HUES48 (cell line): Measurements from ENCODE around the gene TATDN3.
"Not testable (repeated sequence)": the region's sequence is repeated elsewhere in the genome, so short reads cannot be mapped to it uniquely, and the experiment has no call there.

Experiments
- H3K27ac ChIP-seq: one replicate; pipeline ENCODE4 v1.7.0; 2013; ENCODE audit warnings: low read depth, low read length, inconsistent platforms
- H3K27me3 ChIP-seq: 2 replicates; pipeline ENCODE4 v1.6.1; 2013; ENCODE audit warnings: mild to moderate bottlenecking, low read length; ENCODE audit not compliant: control insufficient read depth, insufficient read depth
- H3K36me3 ChIP-seq: 2 replicates; pipeline ENCODE4 v1.6.1; 2013; ENCODE audit warnings: low read length; ENCODE audit not compliant: control insufficient read depth, insufficient read depth
- H3K4me1 ChIP-seq: 2 replicates; pipeline ENCODE4 v1.6.1; 2013; ENCODE audit warnings: mild to moderate bottlenecking, low read length; ENCODE audit not compliant: control insufficient read depth, insufficient read depth
- H3K4me3 ChIP-seq: 2 replicates; pipeline ENCODE4 v1.5.1; 2013; ENCODE audit warnings: mild to moderate bottlenecking, low read depth, low read length
- H3K9ac ChIP-seq: 2 replicates; pipeline ENCODE4 v1.6.1; 2013; ENCODE audit warnings: mild to moderate bottlenecking, low read depth, low read length, moderate library complexity
- H3K9me3 ChIP-seq: 2 replicates; pipeline ENCODE4 v1.6.1; 2013; ENCODE audit warnings: low read length; ENCODE audit not compliant: control insufficient read depth, insufficient read depth

Gene TATDN3

DNA sequence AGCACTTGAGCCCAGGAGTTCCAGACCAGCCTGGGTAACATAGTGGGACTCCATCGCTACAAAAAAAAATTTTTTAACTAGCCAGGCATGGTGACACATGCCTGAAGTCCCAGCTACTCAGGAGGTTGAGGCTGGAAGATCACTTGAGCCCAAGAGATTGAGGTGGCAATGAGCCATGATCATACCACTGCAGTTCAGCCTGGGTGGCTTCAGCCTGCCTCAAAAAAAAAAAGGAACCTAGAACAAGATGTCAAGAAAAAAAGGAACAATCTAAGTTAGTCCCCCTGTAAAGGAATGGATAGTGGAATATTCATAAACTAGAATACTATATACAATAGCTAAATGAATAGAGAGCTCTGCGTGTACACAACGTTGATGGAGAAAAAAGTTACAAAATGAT lies 14.5 kb upstream of the TATDN3 start:
- Histone ChIP-seq H3K4me3 (no peak overlapping the region), H3K4me1 (no peaks in the 10 kb centered on the region)

DNA sequence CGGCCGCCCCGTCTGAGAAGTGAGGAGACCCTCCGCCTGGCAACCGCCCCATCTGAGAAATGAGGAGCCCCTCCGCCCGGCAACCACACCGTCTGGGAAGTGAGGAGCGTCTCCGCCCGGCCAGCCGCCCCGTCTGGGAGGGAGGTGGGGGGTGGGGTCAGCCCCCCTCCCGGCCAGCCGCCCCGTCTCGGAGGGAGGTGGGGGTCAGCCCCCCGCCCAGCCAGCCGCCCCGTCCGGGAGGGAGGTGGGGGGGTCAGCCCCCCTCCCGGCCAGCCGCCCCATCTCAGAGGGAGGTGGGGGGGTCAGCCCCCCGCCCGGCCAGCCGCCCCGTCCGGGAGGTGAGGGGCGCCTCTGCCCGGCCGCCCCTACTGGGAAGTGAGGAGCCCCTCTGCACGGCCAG lies 12.6 kb upstream of the TATDN3 start:
- not testable (repeated sequence) for H3K9ac ChIP-seq, H3K4me1 ChIP-seq, H3K4me3 ChIP-seq, H3K27ac ChIP-seq, H3K27me3 ChIP-seq
- Histone ChIP-seq H3K9me3 (peaks cover 13% of the 10 kb centered on the region), H3K36me3 (peaks cover 63% of the 10 kb centered on the region)

More for the DNA sequence above, 14.5 kb upstream of the TATDN3 start:
- Histone ChIP-seq H3K27ac (no peak overlapping the region), H3K27me3 (no peaks in the 10 kb centered on the region), H3K9ac (no peak overlapping the region), H3K36me3 (peaks cover 47% of the 10 kb centered on the region), H3K9me3 (peaks cover 13% of the 10 kb centered on the region)

DNA sequence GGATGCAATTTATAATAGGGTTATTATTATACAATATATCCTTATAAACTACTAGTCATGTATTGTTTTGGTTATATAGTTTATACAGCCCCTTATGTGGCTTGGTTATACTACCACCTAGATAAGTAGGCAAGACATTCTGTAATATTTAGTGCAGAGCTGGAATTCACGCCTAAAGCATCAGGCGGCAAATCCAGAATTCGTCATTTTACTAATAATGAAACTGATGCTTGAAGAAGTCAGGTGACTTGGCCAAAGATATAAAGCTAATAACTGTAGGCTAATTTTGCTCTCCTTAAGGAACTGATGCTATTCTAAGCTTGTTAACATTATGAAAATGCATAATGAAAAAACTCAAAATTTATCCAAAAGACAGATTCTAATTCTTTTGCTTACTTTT lies 10.9 kb upstream of the TATDN3 start:
- Histone ChIP-seq H3K9ac (no peak overlapping the region), H3K4me3 (no peak overlapping the region), H3K9me3 (peaks cover 13% of the 10 kb centered on the region), H3K27me3 (no peaks in the 10 kb centered on the region), H3K4me1 (no peaks in the 10 kb centered on the region), H3K36me3 (peaks cover 65% of the 10 kb centered on the region), H3K27ac (no peak overlapping the region)

DNA sequence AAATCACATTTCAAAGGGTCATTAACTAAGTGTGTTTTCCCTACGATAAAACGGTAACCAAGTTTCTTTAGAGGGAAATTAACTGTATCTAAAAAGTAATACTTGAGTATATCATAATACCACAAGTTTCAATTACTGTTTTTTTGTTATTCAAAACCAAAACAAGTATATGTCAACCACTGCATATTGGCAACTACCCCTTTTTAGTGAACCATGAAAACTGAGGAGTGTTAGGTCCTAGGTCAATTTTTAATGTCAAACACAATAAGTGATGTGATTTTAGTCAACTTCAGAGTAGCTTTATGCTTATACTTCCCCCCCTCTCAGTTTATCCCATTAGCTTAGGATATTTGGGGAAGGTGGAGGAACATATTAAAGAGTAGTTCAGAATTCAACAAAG lies 10.5 kb upstream of the TATDN3 start:
- Histone ChIP-seq H3K27ac (no peak overlapping the region), H3K27me3 (no peaks in the 10 kb centered on the region), H3K9ac (no peak overlapping the region), H3K4me3 (no peak overlapping the region), H3K36me3 (peaks cover 70% of the 10 kb centered on the region), H3K9me3 (peaks cover 13% of the 10 kb centered on the region), H3K4me1 (no peaks in the 10 kb centered on the region)

DNA sequence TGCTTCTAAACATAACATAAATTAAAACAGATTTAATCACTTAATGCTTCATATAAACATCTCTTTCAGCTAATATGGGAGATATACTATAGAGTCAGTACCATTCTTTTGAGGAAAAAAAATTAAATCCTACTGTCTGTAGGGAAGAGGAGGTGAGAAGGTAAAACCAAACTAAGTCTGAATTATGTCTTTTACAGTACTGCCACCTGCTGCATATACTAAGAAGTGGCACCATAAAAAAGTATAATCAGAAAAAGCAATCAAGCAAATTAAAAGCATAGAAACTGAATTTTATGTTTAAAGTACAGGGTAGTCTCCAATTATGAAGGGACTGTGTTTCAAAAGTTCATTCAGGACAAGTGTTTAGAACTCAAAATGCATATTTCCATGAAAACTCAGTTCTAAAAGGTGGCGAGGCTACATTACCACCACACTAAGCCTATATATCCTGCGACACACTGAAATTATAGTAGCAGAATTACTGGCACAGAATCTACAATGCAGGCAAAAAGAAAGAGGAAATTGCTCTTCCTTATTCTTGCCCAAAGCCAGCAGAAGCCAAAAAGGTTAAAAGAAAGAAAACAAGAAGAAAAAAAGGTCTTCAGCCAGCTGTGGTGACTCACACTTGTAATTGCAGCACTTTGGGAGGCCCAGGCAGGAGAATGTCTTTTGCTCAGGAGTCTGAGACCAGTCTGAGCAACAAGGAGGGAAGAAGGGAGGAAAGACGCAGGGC lies 9.1 kb upstream of the TATDN3 start:
- Histone ChIP-seq H3K9me3 (peaks cover 13% of the 10 kb centered on the region), H3K4me1 (no peaks in the 10 kb centered on the region), H3K27me3 (no peaks in the 10 kb centered on the region), H3K4me3 (no peak overlapping the region), H3K27ac (no peak overlapping the region), H3K9ac (no peak overlapping the region), H3K36me3 (peaks cover 78% of the 10 kb centered on the region)

DNA sequence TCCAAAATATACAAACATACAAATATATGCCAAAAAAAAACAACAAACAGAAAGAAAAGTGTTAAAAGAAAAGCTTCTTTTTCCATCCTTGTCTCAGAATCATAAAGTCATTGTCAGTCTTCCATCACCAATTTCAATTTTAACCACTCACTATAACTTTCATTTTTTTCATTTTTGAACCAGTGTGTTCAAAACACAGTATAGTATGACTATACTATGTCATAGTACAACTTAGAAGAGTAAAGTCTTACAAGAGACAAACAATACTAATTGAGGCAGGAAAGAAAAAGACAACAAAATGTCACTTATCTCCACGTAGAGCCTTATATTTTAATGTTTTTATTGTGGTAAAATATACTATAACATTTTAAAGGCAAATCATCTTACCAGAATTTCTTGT lies 7.7 kb upstream of the TATDN3 start:
- Histone ChIP-seq H3K4me3 (no peak overlapping the region), H3K27ac (no peak overlapping the region), H3K36me3 (peaks cover 71% of the 10 kb centered on the region), H3K27me3 (no peaks in the 10 kb centered on the region), H3K4me1 (no peaks in the 10 kb centered on the region), H3K9ac (no peak overlapping the region), H3K9me3 (peaks cover 13% of the 10 kb centered on the region)

DNA sequence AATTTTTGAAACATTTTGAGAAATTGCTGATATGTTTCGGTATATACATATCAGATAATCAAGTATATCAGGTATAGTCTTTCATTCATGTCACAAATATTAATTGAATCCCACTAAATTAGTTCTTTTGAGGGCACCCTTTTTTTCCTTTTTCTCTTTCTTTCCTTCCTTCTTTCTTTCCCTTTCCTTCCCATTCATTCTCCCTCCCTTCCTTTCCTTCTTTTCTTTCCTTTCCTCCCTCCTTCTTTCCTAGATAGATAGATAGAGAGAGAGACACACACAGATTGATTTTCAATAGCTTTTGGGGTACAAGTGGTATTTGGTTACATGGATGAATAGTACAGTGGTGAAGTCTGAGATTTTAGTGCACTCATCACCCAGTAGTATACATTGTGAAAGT lies 5.8 kb upstream of the TATDN3 start:
- Histone ChIP-seq H3K9ac (no peak overlapping the region), H3K36me3 (peaks cover 66% of the 10 kb centered on the region), H3K9me3 (peaks cover 7% of the 10 kb centered on the region)

DNA sequence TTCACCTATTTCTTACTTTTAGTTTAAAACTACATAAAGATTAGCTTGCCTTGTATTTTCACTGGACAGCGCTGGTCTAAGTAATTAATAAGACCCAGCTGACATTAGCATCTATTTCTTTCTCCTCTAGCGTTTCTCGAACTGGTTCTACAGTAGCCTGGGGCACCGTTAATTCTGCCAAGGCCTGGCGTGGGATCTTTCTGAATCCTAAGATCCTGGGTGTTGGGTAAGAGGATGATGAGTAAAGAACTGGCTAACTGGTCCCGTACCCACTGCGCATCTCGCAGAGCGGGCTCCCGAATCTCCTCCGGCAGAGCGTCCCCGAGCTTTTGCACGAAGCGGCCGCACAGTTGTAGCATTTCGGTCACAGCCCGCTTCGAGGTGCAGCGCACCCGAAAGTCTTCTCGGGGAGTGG lies 426 bp upstream of the TATDN3 start:
- Histone ChIP-seq H3K27ac (peak overlapping the region; percentile 90), H3K4me3 (peak overlapping the region; percentile 95), H3K4me1 (0 out of 2 replicates have a peak, but pooled peaks cover 3% of the 10 kb centered on the region), H3K9me3 (no peaks in the 10 kb centered on the region), H3K27me3 (no peaks in the 10 kb centered on the region), H3K36me3 (peaks cover 21% of the 10 kb centered on the region), H3K9ac (peak overlapping the region; percentile 81)

More for the DNA sequence above, 5.8 kb upstream of the TATDN3 start:
- no peaks in the 10 kb centered on the region for H3K4me1 ChIP-seq
- no peak overlapping the region for H3K27ac ChIP-seq
- H3K27me3 ChIP-seq, result no peaks in the 10 kb centered on the region
- no peak overlapping the region for H3K4me3 ChIP-seq

DNA sequence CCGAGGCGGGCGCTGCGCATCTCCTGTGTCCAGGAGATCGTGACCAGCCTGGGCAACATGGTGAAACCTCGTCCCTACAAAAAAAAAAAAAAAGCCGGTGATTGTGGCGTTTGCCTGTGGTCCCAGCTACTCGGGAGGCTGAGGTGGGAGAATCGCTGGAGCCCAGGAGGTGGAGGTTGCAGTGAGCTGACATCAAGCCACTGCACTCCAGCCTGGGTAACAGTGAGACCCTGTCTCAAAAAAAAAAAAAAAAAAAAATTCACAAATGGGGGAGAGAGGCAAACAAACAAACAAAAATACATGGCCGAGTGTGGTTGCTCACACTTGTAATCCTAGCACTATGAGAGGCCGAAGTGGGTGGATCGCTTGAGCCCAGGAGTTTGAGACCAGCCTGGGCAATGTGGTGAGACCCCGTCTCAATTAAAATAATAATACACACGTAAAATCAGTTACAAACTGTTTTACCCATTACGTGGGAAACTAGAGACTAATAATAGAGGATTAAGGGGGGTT lies 758 bp downstream of the TATDN3 start:
- H3K4me1 ChIP-seq, result 0 out of 2 replicates have a peak, but pooled peaks cover 3% of the 10 kb centered on the region

DNA sequence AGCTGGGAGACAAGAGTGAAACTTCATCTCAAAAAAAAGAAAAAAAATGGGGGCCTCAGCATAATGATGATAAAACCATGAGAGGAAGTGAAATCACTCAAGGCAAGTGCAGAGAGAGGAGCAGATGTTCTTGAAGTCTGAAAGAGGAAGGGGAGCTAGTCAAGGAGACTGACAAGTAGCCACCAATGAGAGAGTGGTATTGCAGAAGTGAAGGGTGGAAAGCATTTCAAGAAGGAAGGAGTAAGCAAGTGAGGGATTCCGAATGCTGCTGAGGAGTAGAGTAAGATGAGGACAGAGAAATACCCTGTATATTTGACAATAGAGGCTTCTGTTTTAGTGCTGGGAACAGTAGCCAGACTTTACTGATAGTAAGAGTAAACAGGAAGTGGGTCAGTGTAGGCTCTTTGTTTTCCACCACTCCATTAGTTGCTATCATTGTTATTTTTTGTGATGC lies 2.9 kb downstream of the TATDN3 start:
- no peak overlapping the region for H3K9ac ChIP-seq
- no peak overlapping the region for H3K27ac ChIP-seq
- peaks cover 25% of the 10 kb centered on the region for H3K36me3 ChIP-seq
- H3K9me3 ChIP-seq, result no peaks in the 10 kb centered on the region
- H3K27me3 ChIP-seq, result no peaks in the 10 kb centered on the region
- H3K4me3 ChIP-seq, result no peak overlapping the region
- 0 out of 2 replicates have a peak, but pooled peaks cover 3% of the 10 kb centered on the region for H3K4me1 ChIP-seq

More for the DNA sequence above, 758 bp downstream of the TATDN3 start:
- peaks cover 20% of the 10 kb centered on the region for H3K36me3 ChIP-seq
- H3K9ac ChIP-seq, result peak overlapping the region; percentile 62
- peak overlapping the region; percentile 90 for H3K27ac ChIP-seq
- H3K9me3 ChIP-seq, result no peaks in the 10 kb centered on the region
- no peaks in the 10 kb centered on the region for H3K27me3 ChIP-seq
- peak overlapping the region; percentile 95 for H3K4me3 ChIP-seq

DNA sequence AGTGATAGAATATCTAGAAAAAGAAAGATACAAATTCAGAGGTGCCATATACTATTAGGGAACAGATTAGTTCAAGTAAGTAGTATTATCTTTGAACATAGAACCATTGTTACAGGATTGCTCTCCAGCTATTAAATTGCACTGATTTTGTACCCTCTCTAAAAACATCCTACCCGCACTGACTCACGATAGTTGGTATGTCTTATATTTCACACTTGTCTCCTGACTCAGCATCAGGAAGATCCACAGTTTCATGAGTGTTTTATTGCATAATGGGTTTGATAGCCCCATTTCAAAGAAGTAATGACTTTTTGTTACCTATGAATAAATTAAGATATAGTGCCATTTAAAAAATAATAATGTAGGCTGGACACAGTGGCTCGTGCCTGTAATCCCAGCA lies 6.0 kb downstream of the TATDN3 start:
- no peaks in the 10 kb centered on the region for H3K9me3 ChIP-seq
- H3K27me3 ChIP-seq, result no peaks in the 10 kb centered on the region
- H3K4me3 ChIP-seq, result no peak overlapping the region
- H3K4me1 ChIP-seq, result peaks cover 11% of the 10 kb centered on the region; the same call in 1 of the 2 replicates
- no peak overlapping the region for H3K27ac ChIP-seq
- H3K9ac ChIP-seq, result no peak overlapping the region
- H3K36me3 ChIP-seq, result peaks cover 51% of the 10 kb centered on the region
